ENCODE data around the gene LPO.

The LPO gene

DNA sequence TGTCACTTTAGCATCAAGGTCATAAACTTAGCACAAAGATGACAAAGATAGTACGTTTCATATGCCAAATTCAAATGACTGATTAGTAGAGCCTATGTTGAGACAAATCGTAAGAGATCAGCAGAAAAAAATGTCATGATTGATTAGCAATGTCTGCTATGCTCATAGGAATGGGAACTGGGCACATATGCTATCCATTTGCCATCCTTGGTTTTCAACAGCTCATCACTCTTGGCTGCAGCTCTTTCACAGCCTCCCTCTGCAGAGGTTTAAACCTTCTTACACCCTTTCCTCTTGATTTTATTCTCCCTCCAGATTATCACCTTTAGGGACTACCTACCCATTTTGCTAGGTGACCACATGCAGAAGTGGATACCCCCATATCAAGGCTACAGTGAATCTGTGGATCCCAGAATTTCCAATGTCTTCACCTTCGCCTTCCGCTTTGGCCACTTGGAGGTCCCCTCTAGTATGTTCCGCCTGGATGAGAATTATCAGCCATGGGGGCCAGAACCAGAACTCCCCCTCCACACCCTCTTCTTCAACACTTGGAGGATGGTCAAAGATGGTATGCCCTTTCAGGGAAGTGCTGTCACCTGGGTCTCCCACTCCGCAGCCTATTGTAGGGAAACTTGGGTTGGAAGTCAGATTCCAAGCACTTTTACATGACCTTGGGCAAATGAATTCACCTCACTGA is 26.2 kb downstream of the LPO start:
- Histone ChIP-seq H3K9ac (ENCODE audit: low read length) (no peak overlapping the region), H3K36me3 (replicated peaks; ENCODE audit: low read depth, low read length) (no peaks in the 10 kb centered on the region), H3K27ac (ENCODE audit: low read length) (no peak overlapping the region), H3K79me2 (ENCODE audit: low read length) (no peaks in the 10 kb centered on the region), H3K4me2 (ENCODE audit: low read length) (no peak overlapping the region), H3K4me1 (ENCODE audit: low read length) (no peaks in the 10 kb centered on the region), H2AFZ (ENCODE audit: low read depth, low read length) (no peak overlapping the region), H3K27me3 (ENCODE audit: low read depth, low read length) (peaks cover 57% of the 10 kb centered on the region), H3K9me3 (ENCODE audit: insufficient read depth, low read length) (no peaks in the 10 kb centered on the region), H4K20me1 (ENCODE audit: insufficient read depth, low read length) (no peaks in the 10 kb centered on the region), H3K4me3 (ENCODE audit: low read length) (no peak overlapping the region)
- TF ChIP-seq EZH2phosphoT487 (IDR thresholded peaks at IDR 0.05; ENCODE audit: low read depth), result no peak
- TF ChIP-seq, protein P1, sequence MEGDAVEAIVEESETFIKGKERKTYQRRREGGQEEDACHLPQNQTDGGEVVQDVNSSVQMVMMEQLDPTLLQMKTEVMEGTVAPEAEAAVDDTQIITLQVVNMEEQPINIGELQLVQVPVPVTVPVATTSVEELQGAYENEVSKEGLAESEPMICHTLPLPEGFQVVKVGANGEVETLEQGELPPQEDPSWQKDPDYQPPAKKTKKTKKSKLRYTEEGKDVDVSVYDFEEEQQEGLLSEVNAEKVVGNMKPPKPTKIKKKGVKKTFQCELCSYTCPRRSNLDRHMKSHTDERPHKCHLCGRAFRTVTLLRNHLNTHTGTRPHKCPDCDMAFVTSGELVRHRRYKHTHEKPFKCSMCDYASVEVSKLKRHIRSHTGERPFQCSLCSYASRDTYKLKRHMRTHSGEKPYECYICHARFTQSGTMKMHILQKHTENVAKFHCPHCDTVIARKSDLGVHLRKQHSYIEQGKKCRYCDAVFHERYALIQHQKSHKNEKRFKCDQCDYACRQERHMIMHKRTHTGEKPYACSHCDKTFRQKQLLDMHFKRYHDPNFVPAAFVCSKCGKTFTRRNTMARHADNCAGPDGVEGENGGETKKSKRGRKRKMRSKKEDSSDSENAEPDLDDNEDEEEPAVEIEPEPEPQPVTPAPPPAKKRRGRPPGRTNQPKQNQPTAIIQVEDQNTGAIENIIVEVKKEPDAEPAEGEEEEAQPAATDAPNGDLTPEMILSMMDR (IDR thresholded peaks at IDR 0.05; ENCODE audit: low read depth, low read length), result no peak

DNA sequence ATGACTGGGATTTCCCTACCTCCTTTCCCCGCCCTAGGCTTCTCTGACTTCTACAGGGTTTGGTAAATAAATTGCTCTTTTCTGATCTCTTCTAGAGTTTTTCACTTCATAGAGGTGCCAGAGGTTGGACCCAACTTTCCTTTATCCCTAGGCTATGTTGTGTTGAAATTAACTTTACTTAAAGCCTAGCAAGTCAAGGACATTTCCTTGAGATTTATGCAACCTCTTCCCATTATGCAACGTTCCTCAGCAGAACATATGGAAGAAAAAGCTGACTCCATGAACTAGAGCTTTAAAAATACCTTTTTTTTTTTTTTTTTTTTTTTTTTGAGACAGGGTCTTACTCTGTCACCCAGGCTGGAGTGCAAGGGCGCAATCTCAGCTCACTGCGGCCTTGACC is 26.9 kb downstream of the LPO start:
- Histone ChIP-seq H4K20me1 (ENCODE audit: insufficient read depth, low read length) (no peaks in the 10 kb centered on the region), H3K27ac (ENCODE audit: low read length) (no peak overlapping the region), H3K36me3 (replicated peaks; ENCODE audit: low read depth, low read length) (no peaks in the 10 kb centered on the region), H3K4me3 (ENCODE audit: low read length) (no peak overlapping the region), H2AFZ (ENCODE audit: low read depth, low read length) (no peak overlapping the region), H3K4me2 (ENCODE audit: low read length) (no peak overlapping the region), H3K79me2 (ENCODE audit: low read length) (no peaks in the 10 kb centered on the region), H3K4me1 (ENCODE audit: low read length) (no peaks in the 10 kb centered on the region), H3K27me3 (ENCODE audit: low read depth, low read length) (peaks cover 53% of the 10 kb centered on the region), H3K9ac (ENCODE audit: low read length) (no peak overlapping the region), H3K9me3 (ENCODE audit: insufficient read depth, low read length) (no peaks in the 10 kb centered on the region)
- TF ChIP-seq EZH2phosphoT487 (IDR thresholded peaks at IDR 0.05; ENCODE audit: low read depth), result no peak
- TF ChIP-seq, protein P1 (IDR thresholded peaks at IDR 0.05; ENCODE audit: low read depth, low read length), result no peak

DNA sequence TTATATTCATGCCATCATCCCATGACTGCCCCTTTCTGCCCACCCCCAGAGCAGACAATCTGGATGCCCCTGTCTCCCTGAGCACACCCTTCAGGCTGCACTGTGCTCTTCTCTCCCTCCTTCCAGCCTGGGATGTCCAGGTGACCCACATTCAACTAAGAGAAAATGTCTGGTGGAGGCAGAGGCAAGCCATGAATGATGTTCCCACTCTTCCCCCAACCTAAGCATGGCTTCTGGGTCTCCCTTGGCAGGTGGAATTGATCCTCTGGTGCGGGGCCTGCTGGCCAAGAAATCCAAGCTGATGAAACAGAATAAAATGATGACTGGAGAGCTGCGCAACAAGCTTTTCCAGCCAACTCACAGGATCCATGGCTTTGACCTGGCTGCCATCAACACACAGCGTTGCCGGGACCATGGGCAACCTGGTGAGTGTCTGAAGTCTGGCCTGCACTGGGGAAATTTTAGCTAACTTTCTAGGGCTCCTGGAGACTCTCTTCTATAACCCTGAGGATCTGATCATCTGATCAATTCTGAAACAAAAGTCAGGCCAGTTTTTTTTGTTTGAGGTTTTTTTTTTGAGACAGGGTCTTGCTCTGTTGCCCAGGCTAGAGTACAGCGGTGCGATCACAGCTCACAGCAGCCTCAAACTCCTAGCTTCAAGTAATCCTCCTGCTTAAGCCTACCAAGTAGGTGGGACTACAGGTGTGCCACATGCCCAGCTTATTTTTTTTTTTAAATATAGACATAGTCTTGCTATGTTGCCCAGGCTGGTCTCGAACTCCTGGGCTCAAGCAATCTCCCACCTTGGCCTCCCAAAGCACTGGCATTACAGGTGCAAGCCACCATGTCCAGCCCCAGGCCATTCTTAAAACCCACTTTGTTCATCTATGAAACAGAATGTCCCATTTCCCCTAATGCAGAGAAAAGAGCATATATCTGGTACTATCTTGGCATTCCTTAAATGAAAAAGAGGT is 27.8 kb downstream of the LPO start:
- Histone ChIP-seq H3K27me3 (ENCODE audit: low read depth, low read length) (peaks cover 44% of the 10 kb centered on the region), H4K20me1 (ENCODE audit: insufficient read depth, low read length) (no peaks in the 10 kb centered on the region), H3K4me2 (ENCODE audit: low read length) (no peak overlapping the region), H3K4me1 (ENCODE audit: low read length) (no peaks in the 10 kb centered on the region), H2AFZ (ENCODE audit: low read depth, low read length) (no peak overlapping the region), H3K79me2 (ENCODE audit: low read length) (no peaks in the 10 kb centered on the region), H3K27ac (ENCODE audit: low read length) (no peak overlapping the region), H3K36me3 (replicated peaks; ENCODE audit: low read depth, low read length) (no peaks in the 10 kb centered on the region), H3K9ac (ENCODE audit: low read length) (no peak overlapping the region), H3K4me3 (ENCODE audit: low read length) (no peak overlapping the region), H3K9me3 (ENCODE audit: insufficient read depth, low read length) (no peaks in the 10 kb centered on the region)
- TF ChIP-seq, protein P1 (IDR thresholded peaks at IDR 0.05; ENCODE audit: low read depth, low read length), result no peak
- no peak for TF ChIP-seq EZH2phosphoT487 (IDR thresholded peaks at IDR 0.05; ENCODE audit: low read depth)
